ENCODE results near the gene MTHFSD. TPM values are rescaled to one million over a fixed set of nuclear protein-coding genes. Genes with fewer than 3 reads are reported as not detected.

Gene MTHFSD
- total and polyA plus RNA-seq, 2 experiments from 2014 or later = 11.5 to 21.5 TPM

Other genes starting within 250 kb of the MTHFSD start
- gene FOXF1, start 44.7 kb downstream of the MTHFSD start, total RNA-seq = 23.7 and 26.8 TPM in 2 replicates
- gene FOXF1, start 44.7 kb downstream of the MTHFSD start, polyA plus RNA-seq = 30.0 and 37.4 TPM in 2 replicates
- gene FOXC2, start 11.6 kb upstream of the MTHFSD start, total RNA-seq = 0.36 TPM in 1 of 2 replicates, not detected in the other
- 0.30 and 0.96 TPM in 2 replicates for gene FOXC2, start 11.6 kb upstream of the MTHFSD start, polyA plus RNA-seq
- 2.0 and 3.1 TPM in 2 replicates for gene FOXL1, start 23.3 kb upstream of the MTHFSD start, total RNA-seq
- gene FOXL1, start 23.3 kb upstream of the MTHFSD start, polyA plus RNA-seq = 0.51 and 1.3 TPM in 2 replicates